ENCODE results near the gene CNN3.

Gene CNN3

DNA sequence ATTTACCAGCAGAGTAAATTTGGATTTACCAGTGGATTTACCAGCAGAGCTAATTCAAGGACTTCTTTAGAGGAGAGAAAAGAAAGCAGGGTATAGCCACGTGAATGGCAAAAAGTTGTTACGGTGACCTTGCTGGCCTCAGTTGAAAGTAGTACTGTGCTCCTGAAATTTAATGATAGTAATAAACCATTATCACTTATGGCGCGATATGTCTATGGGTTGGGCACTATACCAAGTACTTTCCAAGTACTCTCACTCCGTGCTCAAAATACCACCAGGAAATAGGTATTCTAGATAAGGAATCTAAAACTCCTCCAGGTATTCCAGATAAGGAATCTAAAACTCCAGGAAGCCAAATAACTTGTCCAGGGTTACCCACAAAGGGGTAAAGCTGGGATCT lies 70.9 kb downstream of the CNN3 start:
- Histone ChIP-seq H3K4me3 (ENCODE audit: low read depth, low read length) (no peak overlapping the region), H3K4me1 (ENCODE audit: control insufficient read depth, insufficient read depth, low read length) (peaks cover 5% of the 10 kb centered on the region; the same call in 1 of the 2 replicates), H3K9me3 (ENCODE audit: control insufficient read depth, insufficient read depth, low read depth, low read length) (no peaks in the 10 kb centered on the region), H3K27ac (ENCODE audit: extremely low read depth, low read depth, low read length) (no peak overlapping the region), H3K36me3 (ENCODE audit: control insufficient read depth in 2 of 2, insufficient read depth in 1 of 2, low read length in 2 of 2) (no peaks in the 10 kb centered on the region)
- ChIA-PET POLR2A (interaction anchor here (0.8 kb wide), 1 partner anchor 71 kb away, joined by 4 read pairs; the partner anchor contains the start of gene CNN3), CTCF (interaction anchor here (1.0 to 5.8 kb wide), 9 partner anchors 8 to 188 kb away, joined by 4 to 142 read pairs (median 15); partner anchors contain the start of gene CNN3)
- TF ChIP-seq MEIS1 (CRISPR knock-in tag; IDR thresholded peaks at IDR 0.05; ENCODE audit: borderline replicate concordance) (no peak), KLF16 (tag by site-specific recombination; IDR thresholded peaks at IDR 0.05) (no peak)

DNA sequence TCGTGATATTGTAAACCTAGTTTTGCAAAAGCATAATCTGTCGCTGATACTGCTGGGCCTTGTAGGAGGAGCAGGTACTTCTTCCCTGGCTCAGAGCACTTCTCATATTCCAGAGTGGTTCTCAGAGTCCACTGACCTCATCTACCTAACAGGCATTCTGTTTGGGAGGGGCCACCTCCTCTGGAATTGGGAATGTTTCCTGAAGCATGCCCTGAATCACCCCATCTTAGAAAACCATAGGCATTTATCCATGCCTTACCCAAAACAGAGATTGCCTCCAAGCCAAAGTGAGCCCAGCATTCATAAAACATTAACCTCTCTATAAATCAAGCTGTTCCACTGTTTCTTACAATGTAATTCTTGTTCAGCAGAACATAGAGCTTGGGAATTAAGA lies 71.6 kb downstream of the CNN3 start:
- Histone ChIP-seq H3K36me3 (ENCODE audit: control insufficient read depth in 2 of 2, insufficient read depth in 1 of 2, low read length in 2 of 2) (no peaks in the 10 kb centered on the region), H3K9me3 (ENCODE audit: control insufficient read depth, insufficient read depth, low read depth, low read length) (no peaks in the 10 kb centered on the region), H3K4me1 (ENCODE audit: control insufficient read depth, insufficient read depth, low read length) (peaks cover 5% of the 10 kb centered on the region; the same call in 1 of the 2 replicates), H3K27ac (ENCODE audit: extremely low read depth, low read depth, low read length) (no peak overlapping the region), H3K4me3 (ENCODE audit: low read depth, low read length) (no peak overlapping the region)
- TF ChIP-seq ZNF660 (tag by site-specific recombination; IDR thresholded peaks at IDR 0.05) (no peak), ZNF354C (tag by site-specific recombination; IDR thresholded peaks at IDR 0.05; ENCODE audit: borderline replicate concordance, low read depth) (no peak), ZNF600 (tag by site-specific recombination; IDR thresholded peaks at IDR 0.05) (peak; percentile 57), ZNF394 (tag by site-specific recombination; IDR thresholded peaks at IDR 0.05; ENCODE audit: borderline replicate concordance) (peak; percentile 42; the same call in 1 of the 2 replicates), ZNF366 (tag by site-specific recombination; conservative IDR thresholded peaks at IDR 0.05) (0 out of 2 replicates have a peak, but pooled peaks have one; percentile 24)
- CTCF ChIA-PET = interaction anchor here (0.6 to 5.8 kb wide), 24 partner anchors 9 to 379 kb away, joined by 3 to 142 read pairs (median 8); partner anchors contain the start of genes CNN3 and RWDD3
- POLR2A ChIA-PET = interaction anchor here (0.6 to 1.8 kb wide), 5 partner anchors 30 to 205 kb away, joined by 3 to 15 read pairs (median 4); partner anchors contain the start of gene CNN3

GRCh38 chr1:94854458-94855306 lies 72.2 kb downstream of the CNN3 start:
- Histone ChIP-seq H3K36me3 (ENCODE audit: control insufficient read depth in 2 of 2, insufficient read depth in 1 of 2, low read length in 2 of 2) (no peaks in the 10 kb centered on the region), H3K4me1 (ENCODE audit: control insufficient read depth, insufficient read depth, low read length) (peaks cover 5% of the 10 kb centered on the region; the same call in 1 of the 2 replicates), H3K4me3 (ENCODE audit: low read depth, low read length) (peak overlapping the region; percentile 46), H3K27ac (ENCODE audit: extremely low read depth, low read depth, low read length) (no peak overlapping the region), H3K9me3 (ENCODE audit: control insufficient read depth, insufficient read depth, low read depth, low read length) (no peaks in the 10 kb centered on the region)
- ChIA-PET CTCF (interaction anchor here (0.6 to 5.8 kb wide), 56 partner anchors 9 to 799 kb away, joined by 3 to 142 read pairs (median 5); partner anchors contain the start of genes CNN3 and RWDD3), POLR2A (interaction anchor here (0.6 to 1.8 kb wide), 9 partner anchors 19 to 233 kb away, joined by 3 to 15 read pairs (median 4); partner anchors contain the start of gene CNN3)
- TF ChIP-seq, protein P1, sequence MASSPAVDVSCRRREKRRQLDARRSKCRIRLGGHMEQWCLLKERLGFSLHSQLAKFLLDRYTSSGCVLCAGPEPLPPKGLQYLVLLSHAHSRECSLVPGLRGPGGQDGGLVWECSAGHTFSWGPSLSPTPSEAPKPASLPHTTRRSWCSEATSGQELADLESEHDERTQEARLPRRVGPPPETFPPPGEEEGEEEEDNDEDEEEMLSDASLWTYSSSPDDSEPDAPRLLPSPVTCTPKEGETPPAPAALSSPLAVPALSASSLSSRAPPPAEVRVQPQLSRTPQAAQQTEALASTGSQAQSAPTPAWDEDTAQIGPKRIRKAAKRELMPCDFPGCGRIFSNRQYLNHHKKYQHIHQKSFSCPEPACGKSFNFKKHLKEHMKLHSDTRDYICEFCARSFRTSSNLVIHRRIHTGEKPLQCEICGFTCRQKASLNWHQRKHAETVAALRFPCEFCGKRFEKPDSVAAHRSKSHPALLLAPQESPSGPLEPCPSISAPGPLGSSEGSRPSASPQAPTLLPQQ (tag by site-specific recombination; IDR thresholded peaks at IDR 0.05) = peak; percentile 15; the same call in 1 of the 2 replicates
- peak; percentile 89 for TF ChIP-seq SCRT1 (tag by site-specific recombination; IDR thresholded peaks at IDR 0.05; ENCODE audit: borderline replicate concordance)
- peak; percentile 96 for TF ChIP-seq SCRT2 (tag by site-specific recombination; IDR thresholded peaks at IDR 0.05)
- TF ChIP-seq ZNF561 (tag by site-specific recombination; IDR thresholded peaks at IDR 0.05; ENCODE audit: borderline replicate concordance) = 0 out of 2 replicates have a peak, but pooled peaks have one; percentile 21
- peak; percentile 48; the same call in 1 of the 2 replicates for TF ChIP-seq KLF16 (tag by site-specific recombination; IDR thresholded peaks at IDR 0.05)
- TF ChIP-seq ZFP37 (tag by site-specific recombination; IDR thresholded peaks at IDR 0.05) = no peak
- TF ChIP-seq ZBTB8A (tag by site-specific recombination; IDR thresholded peaks at IDR 0.05) = 0 out of 2 replicates have a peak, but pooled peaks have one; percentile 30
- peak; percentile 72 for TF ChIP-seq ZFHX2 (tag by site-specific recombination; conservative IDR thresholded peaks at IDR 0.05)
- TF ChIP-seq ZNF629 (tag by site-specific recombination; IDR thresholded peaks at IDR 0.05) = 0 out of 2 replicates have a peak, but pooled peaks have one; percentile 9
- TF ChIP-seq INSM2 (tag by site-specific recombination; IDR thresholded peaks at IDR 0.05) = no peak
- no peak for TF ChIP-seq ZNF423 (tag by site-specific recombination; IDR thresholded peaks at IDR 0.05)
- 0 out of 2 replicates have a peak, but pooled peaks have one; percentile 38 for TF ChIP-seq PBX3 (CRISPR knock-in tag; IDR thresholded peaks at IDR 0.05)
- TF ChIP-seq ZSCAN30 (tag by site-specific recombination; IDR thresholded peaks at IDR 0.05) = 0 out of 2 replicates have a peak, but pooled peaks have one; percentile 55
- 0 out of 2 replicates have a peak, but pooled peaks have one; percentile 10 for TF ChIP-seq ZNF184 (tag by site-specific recombination; IDR thresholded peaks at IDR 0.05)
- TF ChIP-seq, protein P2, sequence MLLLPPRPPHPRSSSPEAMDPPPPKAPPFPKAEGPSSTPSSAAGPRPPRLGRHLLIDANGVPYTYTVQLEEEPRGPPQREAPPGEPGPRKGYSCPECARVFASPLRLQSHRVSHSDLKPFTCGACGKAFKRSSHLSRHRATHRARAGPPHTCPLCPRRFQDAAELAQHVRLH (tag by site-specific recombination; IDR thresholded peaks at IDR 0.05) = peak; percentile 77
- no peak for TF ChIP-seq GLI2 (tag by site-specific recombination; IDR thresholded peaks at IDR 0.05; ENCODE audit: borderline replicate concordance, low read depth)
- TF ChIP-seq, protein P3, sequence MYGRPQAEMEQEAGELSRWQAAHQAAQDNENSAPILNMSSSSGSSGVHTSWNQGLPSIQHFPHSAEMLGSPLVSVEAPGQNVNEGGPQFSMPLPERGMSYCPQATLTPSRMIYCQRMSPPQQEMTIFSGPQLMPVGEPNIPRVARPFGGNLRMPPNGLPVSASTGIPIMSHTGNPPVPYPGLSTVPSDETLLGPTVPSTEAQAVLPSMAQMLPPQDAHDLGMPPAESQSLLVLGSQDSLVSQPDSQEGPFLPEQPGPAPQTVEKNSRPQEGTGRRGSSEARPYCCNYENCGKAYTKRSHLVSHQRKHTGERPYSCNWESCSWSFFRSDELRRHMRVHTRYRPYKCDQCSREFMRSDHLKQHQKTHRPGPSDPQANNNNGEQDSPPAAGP (tag by site-specific recombination; IDR thresholded peaks at IDR 0.05) = 0 out of 2 replicates have a peak, but pooled peaks have one; percentile 53

All from HEK293 (cell line).